ENCODE results near the gene CDK4.

The CDK4 gene

DNA sequence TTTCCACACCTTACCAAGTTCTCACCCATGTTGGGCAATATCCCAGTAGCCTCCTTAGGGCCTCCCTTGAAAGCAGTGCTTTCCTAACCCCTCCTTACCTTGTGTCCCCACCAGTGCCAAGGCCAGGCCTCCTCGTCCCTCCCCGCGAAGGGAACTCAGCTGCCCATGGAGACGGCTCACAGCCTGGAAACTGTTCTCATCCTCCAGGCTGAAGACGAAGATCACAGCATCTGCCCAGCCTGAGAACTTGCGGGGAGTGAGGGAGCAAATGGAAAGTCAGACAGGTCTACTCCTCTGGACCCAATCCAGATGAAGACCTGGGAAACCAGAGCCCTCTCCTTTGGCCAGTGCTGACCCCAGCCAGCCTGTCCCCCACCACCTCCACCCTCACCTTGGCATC is 18.2 kb downstream of the CDK4 start:
- Histone ChIP-seq H3K36me3 (replicated peaks; ENCODE audit: insufficient read depth, low read length) (no peaks in the 10 kb centered on the region), H3K4me1 (ENCODE audit: low read length) (no peaks in the 10 kb centered on the region), H3K27ac (ENCODE audit: low read length) (no peak overlapping the region), H3K4me2 (ENCODE audit: low read depth, low read length) (no peak overlapping the region), H3F3A (ENCODE audit: insufficient read depth, low read length) (no peaks in the 10 kb centered on the region), H3K27me3 (replicated peaks; ENCODE audit: insufficient read depth, low read length) (no peaks in the 10 kb centered on the region), H3K4me3 (ENCODE audit: low read length) (no peak overlapping the region), H3K9me3 (replicated peaks; ENCODE audit: insufficient read depth, low read length) (no peaks in the 10 kb centered on the region), H3K9me2 (replicated peaks; ENCODE audit: insufficient read depth, low read length) (no peaks in the 10 kb centered on the region), H4K20me1 (ENCODE audit: insufficient read depth, low read length) (no peaks in the 10 kb centered on the region), H3K9ac (ENCODE audit: low read length) (no peak overlapping the region), H2AFZ (ENCODE audit: low read length) (no peak overlapping the region), H3K79me2 (ENCODE audit: low read length) (peaks cover 5% of the 10 kb centered on the region)
- TF ChIP-seq, protein P1, sequence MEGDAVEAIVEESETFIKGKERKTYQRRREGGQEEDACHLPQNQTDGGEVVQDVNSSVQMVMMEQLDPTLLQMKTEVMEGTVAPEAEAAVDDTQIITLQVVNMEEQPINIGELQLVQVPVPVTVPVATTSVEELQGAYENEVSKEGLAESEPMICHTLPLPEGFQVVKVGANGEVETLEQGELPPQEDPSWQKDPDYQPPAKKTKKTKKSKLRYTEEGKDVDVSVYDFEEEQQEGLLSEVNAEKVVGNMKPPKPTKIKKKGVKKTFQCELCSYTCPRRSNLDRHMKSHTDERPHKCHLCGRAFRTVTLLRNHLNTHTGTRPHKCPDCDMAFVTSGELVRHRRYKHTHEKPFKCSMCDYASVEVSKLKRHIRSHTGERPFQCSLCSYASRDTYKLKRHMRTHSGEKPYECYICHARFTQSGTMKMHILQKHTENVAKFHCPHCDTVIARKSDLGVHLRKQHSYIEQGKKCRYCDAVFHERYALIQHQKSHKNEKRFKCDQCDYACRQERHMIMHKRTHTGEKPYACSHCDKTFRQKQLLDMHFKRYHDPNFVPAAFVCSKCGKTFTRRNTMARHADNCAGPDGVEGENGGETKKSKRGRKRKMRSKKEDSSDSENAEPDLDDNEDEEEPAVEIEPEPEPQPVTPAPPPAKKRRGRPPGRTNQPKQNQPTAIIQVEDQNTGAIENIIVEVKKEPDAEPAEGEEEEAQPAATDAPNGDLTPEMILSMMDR (IDR thresholded peaks at IDR 0.05; ENCODE audit: low read length), result no peak
- TF ChIP-seq EZH2 (optimal IDR thresholded peaks at IDR 0.05; ENCODE audit: low read depth, low read length) (no peak), EZH2phosphoT487 (IDR thresholded peaks at IDR 0.05; ENCODE audit: low read length) (no peak)
- DNase-seq, result no peak

DNA sequence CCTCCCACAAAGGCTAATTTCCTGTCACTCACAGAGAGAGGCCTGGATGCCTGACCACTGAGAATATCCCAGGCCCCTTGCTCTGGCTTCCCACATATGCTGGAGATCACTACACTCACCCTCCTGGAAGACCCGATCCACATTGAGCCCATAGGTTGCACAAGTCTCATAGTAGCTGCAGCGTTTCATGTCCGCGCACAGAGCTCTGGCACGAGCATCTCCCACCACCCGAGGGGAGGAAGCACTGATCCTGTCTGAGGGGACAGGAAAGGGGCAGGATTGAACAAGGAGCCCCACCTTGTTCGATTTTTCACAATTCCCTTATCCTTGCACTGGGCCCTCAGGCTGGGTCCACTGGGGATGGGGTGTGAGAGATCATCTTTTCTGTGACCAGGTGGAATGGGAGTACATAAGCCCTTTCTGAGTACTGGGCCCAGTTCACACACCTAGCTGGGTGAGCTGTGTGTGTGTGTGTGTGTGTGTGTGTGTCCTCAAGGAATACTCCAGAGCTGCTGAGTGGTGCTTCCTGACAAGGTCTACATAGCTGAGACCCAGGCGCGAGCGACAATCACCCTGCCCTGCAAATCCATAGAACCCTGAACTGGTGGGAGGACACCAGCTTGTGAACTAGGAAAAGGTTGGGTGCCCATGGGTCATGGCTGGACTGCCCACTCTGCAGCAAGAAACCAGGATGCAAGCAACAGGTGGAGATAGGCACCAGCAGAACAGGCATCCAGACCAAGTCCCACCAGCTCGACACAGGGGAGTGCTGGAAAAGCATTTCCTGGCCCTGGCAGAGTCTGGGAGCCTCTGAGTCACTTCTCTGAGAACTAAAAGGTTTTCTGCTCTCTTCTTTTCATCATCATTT is 19.1 kb downstream of the CDK4 start:
- Histone ChIP-seq H3K36me3 (replicated peaks; ENCODE audit: insufficient read depth, low read length) (no peaks in the 10 kb centered on the region), H3K9ac (ENCODE audit: low read length) (no peak overlapping the region)

DNA sequence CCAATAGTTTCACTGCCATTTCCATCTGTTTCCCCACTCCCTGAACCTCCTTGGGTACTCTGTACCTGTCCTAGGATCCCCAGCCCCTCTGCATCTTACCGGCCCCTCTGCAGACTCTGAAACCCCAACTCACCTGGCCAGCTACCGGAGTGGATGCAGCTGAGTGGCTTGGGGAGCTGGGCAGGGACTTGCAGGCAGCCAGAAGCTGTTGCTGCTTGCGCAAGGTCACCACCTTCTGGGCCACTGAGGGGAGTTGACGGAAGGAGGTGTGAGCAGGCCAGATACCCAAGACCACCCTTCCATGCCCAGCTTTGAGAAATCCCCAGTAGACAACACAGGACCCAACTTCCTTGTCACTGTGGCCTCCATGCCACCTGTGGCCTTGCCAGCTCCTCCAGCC is 19.8 kb downstream of the CDK4 start:
- Histone ChIP-seq H3K4me3 (ENCODE audit: low read length) (no peak overlapping the region), H3K27me3 (replicated peaks; ENCODE audit: insufficient read depth, low read length) (no peaks in the 10 kb centered on the region), H3K9me3 (replicated peaks; ENCODE audit: insufficient read depth, low read length) (no peaks in the 10 kb centered on the region), H3K36me3 (replicated peaks; ENCODE audit: insufficient read depth, low read length) (no peaks in the 10 kb centered on the region), H3K4me1 (ENCODE audit: low read length) (no peaks in the 10 kb centered on the region), H3F3A (ENCODE audit: insufficient read depth, low read length) (no peaks in the 10 kb centered on the region), H4K20me1 (ENCODE audit: insufficient read depth, low read length) (no peaks in the 10 kb centered on the region), H3K27ac (ENCODE audit: low read length) (no peak overlapping the region), H3K9ac (ENCODE audit: low read length) (no peak overlapping the region), H2AFZ (ENCODE audit: low read length) (no peak overlapping the region), H3K79me2 (ENCODE audit: low read length) (0 out of 2 replicates have a peak, but pooled peaks cover 4% of the 10 kb centered on the region), H3K4me2 (ENCODE audit: low read depth, low read length) (no peak overlapping the region), H3K9me2 (replicated peaks; ENCODE audit: insufficient read depth, low read length) (no peaks in the 10 kb centered on the region)
- TF ChIP-seq, protein P1 (IDR thresholded peaks at IDR 0.05; ENCODE audit: low read length), result no peak
- no peak for TF ChIP-seq EZH2phosphoT487 (IDR thresholded peaks at IDR 0.05; ENCODE audit: low read length)
- TF ChIP-seq EZH2 (optimal IDR thresholded peaks at IDR 0.05; ENCODE audit: low read depth, low read length), result no peak
- no peak for DNase-seq

More for the DNA sequence above, 19.1 kb downstream of the CDK4 start:
- Histone ChIP-seq H3K4me1 (ENCODE audit: low read length) (no peaks in the 10 kb centered on the region), H3K79me2 (ENCODE audit: low read length) (0 out of 2 replicates have a peak, but pooled peaks cover 4% of the 10 kb centered on the region), H3K27ac (ENCODE audit: low read length) (no peak overlapping the region), H4K20me1 (ENCODE audit: insufficient read depth, low read length) (no peaks in the 10 kb centered on the region), H3K4me2 (ENCODE audit: low read depth, low read length) (no peak overlapping the region), H3K9me3 (replicated peaks; ENCODE audit: insufficient read depth, low read length) (no peaks in the 10 kb centered on the region), H3F3A (ENCODE audit: insufficient read depth, low read length) (no peaks in the 10 kb centered on the region), H3K9me2 (replicated peaks; ENCODE audit: insufficient read depth, low read length) (no peaks in the 10 kb centered on the region), H3K4me3 (ENCODE audit: low read length) (no peak overlapping the region), H2AFZ (ENCODE audit: low read length) (no peak overlapping the region), H3K27me3 (replicated peaks; ENCODE audit: insufficient read depth, low read length) (no peaks in the 10 kb centered on the region)
- no peak for DNase-seq
- TF ChIP-seq EZH2phosphoT487 (IDR thresholded peaks at IDR 0.05; ENCODE audit: low read length) (no peak), EZH2 (optimal IDR thresholded peaks at IDR 0.05; ENCODE audit: low read depth, low read length) (no peak)
- TF ChIP-seq, protein P1 (IDR thresholded peaks at IDR 0.05; ENCODE audit: low read length), result no peak
